ENCODE measurements around the gene KCNK4. TPM values are rescaled to one million over a fixed set of nuclear protein-coding genes. Genes with fewer than 3 reads are reported as not detected.
"Not testable (repeated sequence)": the region's sequence is repeated elsewhere in the genome, so short reads cannot be mapped to it uniquely, and the experiment has no call there.

The KCNK4 gene
- total and polyA plus RNA-seq, 5 donors from 2014 or later: not detected

DNA sequence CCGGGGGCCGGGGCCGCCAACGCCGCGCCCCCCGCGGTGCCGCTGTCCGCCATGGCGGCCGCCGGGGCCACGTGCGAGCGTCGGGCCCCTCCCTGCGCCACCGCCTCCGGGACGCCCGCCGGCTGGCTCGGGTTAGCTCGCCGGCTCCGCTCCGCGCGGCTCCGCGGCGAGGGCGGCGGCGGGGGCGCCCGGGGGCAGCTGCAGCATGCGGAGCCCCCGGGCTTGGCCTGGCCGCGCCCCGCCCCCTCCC is 44.6 kb upstream of the KCNK4 start:
- H3K27ac ChIP-seq (ENCODE audit: insufficient read depth, low read length, poor library complexity, severe bottlenecking); H3K36me3 ChIP-seq (ENCODE audit: control insufficient read depth, insufficient read depth, low read length); H3K9me3 ChIP-seq (ENCODE audit: control insufficient read depth in 2 of 2, low read length in 2 of 2); H3K27ac Mint-ChIP-seq; H3K27me3 Mint-ChIP-seq; H3K9me3 Mint-ChIP-seq; H3K36me3 Mint-ChIP-seq; DNase-seq; H3K4me3 ChIP-seq (ENCODE audit: low read depth, low read length); H3K27me3 ChIP-seq (ENCODE audit: control insufficient read depth, insufficient read depth, low read length): not testable (repeated sequence)
- peak; percentile 4 to 17 for ATAC-seq (ENCODE audit: low read depth in 2 of 2)
- H3K4me1 Mint-ChIP-seq: peaks cover 0 to 49% (median 21%) of the 10 kb centered on the region in 4 donors
- H3K4me1 ChIP-seq (ENCODE audit: control insufficient read depth, insufficient read depth, low read length, poor library complexity, severe bottlenecking): peaks cover 59% of the 10 kb centered on the region
- H3K4me3 Mint-ChIP-seq: peak overlapping the region; percentile 82 to 92 (median 89)

DNA sequence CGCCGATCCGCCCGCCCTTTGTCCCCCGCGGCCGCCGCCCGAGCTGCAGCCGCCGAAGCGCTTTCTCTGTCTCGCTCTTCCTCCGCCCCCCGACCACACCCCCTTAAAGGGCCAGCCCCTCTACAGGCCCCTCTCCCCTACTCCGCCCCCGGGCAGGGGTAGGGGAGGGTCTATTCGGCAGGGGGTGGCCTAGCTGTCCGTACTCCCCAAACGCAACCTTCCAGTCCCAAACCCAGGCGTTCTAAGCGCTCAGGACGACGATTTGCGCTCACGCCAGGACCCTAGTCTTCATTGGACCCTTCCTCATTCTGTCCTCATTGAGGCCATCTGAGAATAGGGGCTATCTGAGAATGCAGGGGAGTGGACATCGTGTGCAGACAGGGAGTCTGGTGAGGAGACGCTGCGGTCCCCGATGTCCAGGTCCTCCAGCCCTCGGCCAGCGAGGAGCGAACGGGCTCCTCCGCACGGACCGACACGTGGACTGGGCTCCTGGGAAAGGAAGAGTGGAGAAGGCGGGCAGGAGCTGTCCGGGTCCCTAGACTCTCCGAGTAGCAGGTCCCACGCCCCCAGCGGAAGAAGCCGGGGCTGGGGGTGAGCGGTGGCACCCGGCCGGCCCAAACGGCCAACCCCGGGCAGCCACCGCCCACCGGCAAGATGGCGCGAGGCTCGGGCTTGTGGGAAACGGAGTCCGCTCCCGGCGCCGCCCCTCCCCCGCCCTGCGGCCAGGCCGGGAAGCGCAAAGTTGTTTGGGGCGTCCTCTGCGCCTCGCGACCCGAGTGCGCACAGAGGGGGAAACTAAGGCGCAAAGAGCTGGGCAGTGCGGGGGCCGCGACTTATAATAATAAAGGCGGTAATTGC is 44.0 kb upstream of the KCNK4 start, which contains the start of gene PPP1R14B:
Gene PPP1R14B, minus strand, starts transcription at position 73 of the 858 bp plus-strand sequence. CDS start 270 bp downstream, outside the sequence.
- H3K9me3 ChIP-seq (ENCODE audit: control insufficient read depth in 2 of 2, low read length in 2 of 2): no peaks in the 10 kb centered on the region
- peak within 1 kb of the TSS; percentile 87 for H3K4me3 ChIP-seq (ENCODE audit: low read depth, low read length)
- Mint-ChIP-seq H3K27me3 (no peaks in the 10 kb centered on the region), H3K36me3 (no peaks in the 10 kb centered on the region), H3K4me1 (peaks cover 0 to 54% (median 20%) of the 10 kb centered on the region in 4 donors), H3K27ac (peak within 1 kb of the TSS; percentile 44 to 86 (median 85)), H3K9me3 (peaks cover 0 to 2% (median 0%) of the 10 kb centered on the region in 7 donors), H3K4me3 (peak within 1 kb of the TSS; percentile 83 to 92 (median 90))
- ATAC-seq (ENCODE audit: low read depth in 2 of 2): peak; percentile 62 to 65
- peaks cover 59% of the 10 kb centered on the region for H3K4me1 ChIP-seq (ENCODE audit: control insufficient read depth, insufficient read depth, low read length, poor library complexity, severe bottlenecking)
- H3K27ac ChIP-seq (ENCODE audit: insufficient read depth, low read length, poor library complexity, severe bottlenecking): peak within 1 kb of the TSS; percentile 64
- DNase-seq: peak; percentile 71 to 84 (median 78)
- H3K27me3 ChIP-seq (ENCODE audit: control insufficient read depth, insufficient read depth, low read length): no peaks in the 10 kb centered on the region
- peaks cover 4% of the 10 kb centered on the region for H3K36me3 ChIP-seq (ENCODE audit: control insufficient read depth, insufficient read depth, low read length)

DNA sequence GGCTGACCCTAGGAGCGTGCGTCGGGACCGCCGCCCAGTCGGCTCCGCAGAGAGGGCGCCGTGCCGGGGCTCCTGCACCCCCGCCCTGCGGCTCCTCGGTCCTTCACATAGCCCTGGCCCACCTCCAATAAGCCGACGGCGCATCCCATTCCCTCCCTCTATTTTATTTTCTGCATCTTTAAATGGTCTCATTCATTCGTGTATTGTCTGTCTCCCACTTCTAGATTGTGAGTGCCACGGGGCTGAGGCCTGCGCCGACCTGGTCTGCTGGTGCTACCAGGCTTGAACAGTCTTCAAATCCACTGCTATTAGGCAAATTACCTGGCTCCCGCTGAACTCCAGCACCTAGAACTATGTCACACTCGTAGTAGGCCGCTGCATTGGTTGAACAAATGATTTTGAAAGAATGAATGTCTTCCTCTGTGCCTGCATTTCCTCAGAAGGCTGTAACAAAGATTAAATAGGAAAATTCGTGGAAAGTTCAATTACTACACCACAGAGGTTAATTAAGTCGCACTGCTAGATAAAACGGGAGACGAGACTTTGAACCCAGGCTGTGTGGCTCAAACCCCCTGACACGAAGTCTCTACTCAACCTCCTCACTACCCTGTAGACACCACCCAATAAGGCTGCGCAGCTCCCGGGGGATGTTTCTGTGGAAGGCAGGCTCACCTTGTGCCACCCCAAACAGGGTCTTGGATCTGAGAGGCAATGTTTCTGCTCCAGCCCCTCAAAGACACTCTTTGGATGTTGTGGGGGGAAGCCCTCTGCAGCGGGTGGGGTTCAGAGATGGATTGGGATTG is 43.2 kb upstream of the KCNK4 start:
- H3K36me3 ChIP-seq (ENCODE audit: control insufficient read depth, insufficient read depth, low read length): peaks cover 4% of the 10 kb centered on the region
- Mint-ChIP-seq H3K27ac (peak overlapping the region in 2 of 3 donors; percentile 12 to 86), H3K36me3 (no peaks in the 10 kb centered on the region), H3K4me3 (peak overlapping the region; percentile 66 to 92 (median 84)), H3K27me3 (no peaks in the 10 kb centered on the region), H3K9me3 (peaks cover 0 to 2% (median 0%) of the 10 kb centered on the region in 7 donors), H3K4me1 (peaks cover 0 to 49% (median 18%) of the 10 kb centered on the region in 4 donors)
- H3K27me3 ChIP-seq (ENCODE audit: control insufficient read depth, insufficient read depth, low read length): no peaks in the 10 kb centered on the region
- no peak overlapping the region for H3K4me3 ChIP-seq (ENCODE audit: low read depth, low read length)
- no peak overlapping the region for H3K27ac ChIP-seq (ENCODE audit: insufficient read depth, low read length, poor library complexity, severe bottlenecking)
- ATAC-seq (ENCODE audit: low read depth in 2 of 2) (no peak), DNase-seq (no peak)
- no peaks in the 10 kb centered on the region for H3K9me3 ChIP-seq (ENCODE audit: control insufficient read depth in 2 of 2, low read length in 2 of 2)
- H3K4me1 ChIP-seq (ENCODE audit: control insufficient read depth, insufficient read depth, low read length, poor library complexity, severe bottlenecking): peaks cover 57% of the 10 kb centered on the region

DNA sequence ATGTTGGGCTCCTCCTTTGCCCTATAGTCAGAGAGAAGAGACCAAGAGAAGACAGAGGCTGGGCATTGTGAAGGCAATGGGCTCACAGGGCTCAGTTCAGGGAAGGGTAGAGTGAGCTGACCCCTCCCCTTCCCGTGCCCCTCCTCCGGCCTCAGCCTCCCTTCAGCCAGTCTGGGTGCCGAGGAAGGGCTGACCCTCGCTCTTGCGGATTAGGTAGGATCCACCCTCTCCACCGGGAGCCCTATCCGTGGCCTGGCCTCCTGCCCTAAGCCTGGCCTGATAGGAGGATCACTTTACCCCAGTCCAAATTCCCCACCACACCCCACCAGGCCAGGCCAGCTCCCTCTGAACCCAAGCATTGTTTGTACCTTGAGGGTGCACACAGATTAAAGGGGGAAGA is 42.5 kb upstream of the KCNK4 start:
- H3K27ac Mint-ChIP-seq: no peak overlapping the region
- peaks cover 0 to 45% (median 15%) of the 10 kb centered on the region in 4 donors for H3K4me1 Mint-ChIP-seq
- DNase-seq (no peak), ATAC-seq (ENCODE audit: low read depth in 2 of 2) (no peak)
- no peak overlapping the region for H3K27ac ChIP-seq (ENCODE audit: insufficient read depth, low read length, poor library complexity, severe bottlenecking)
- no peaks in the 10 kb centered on the region for H3K9me3 ChIP-seq (ENCODE audit: control insufficient read depth in 2 of 2, low read length in 2 of 2)
- H3K27me3 ChIP-seq (ENCODE audit: control insufficient read depth, insufficient read depth, low read length): no peaks in the 10 kb centered on the region
- H3K36me3 Mint-ChIP-seq: no peaks in the 10 kb centered on the region
- peak overlapping the region; percentile 3 to 92 (median 52) for H3K4me3 Mint-ChIP-seq
- no peaks in the 10 kb centered on the region for H3K27me3 Mint-ChIP-seq
- no peaks in the 10 kb centered on the region for H3K36me3 ChIP-seq (ENCODE audit: control insufficient read depth, insufficient read depth, low read length)
- peaks cover 57% of the 10 kb centered on the region for H3K4me1 ChIP-seq (ENCODE audit: control insufficient read depth, insufficient read depth, low read length, poor library complexity, severe bottlenecking)
- H3K4me3 ChIP-seq (ENCODE audit: low read depth, low read length): no peak overlapping the region
- H3K9me3 Mint-ChIP-seq: peaks cover 0 to 2% (median 0%) of the 10 kb centered on the region in 7 donors

DNA sequence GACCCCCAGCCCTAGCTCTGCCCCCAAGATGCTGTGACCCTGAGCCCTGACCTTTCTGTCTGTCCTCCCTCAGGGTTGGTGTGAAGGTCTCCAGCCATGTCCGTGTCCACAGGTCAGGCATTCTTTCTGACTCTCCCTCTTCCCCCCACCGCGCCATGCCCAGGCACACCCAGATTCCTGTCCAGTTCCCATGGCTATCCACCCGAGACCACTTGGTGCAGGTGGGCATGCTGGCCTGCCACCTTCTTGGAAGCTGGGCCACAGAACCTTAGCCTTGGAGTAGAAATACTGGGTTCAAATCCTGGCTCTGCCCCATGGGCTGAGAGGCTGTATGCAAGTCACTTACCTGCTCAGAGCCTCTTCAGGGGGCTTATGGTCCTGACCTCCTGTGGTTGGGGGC is 42.1 kb upstream of the KCNK4 start:
- Mint-ChIP-seq H3K36me3 (no peaks in the 10 kb centered on the region), H3K4me3 (peak overlapping the region; percentile 22 to 92 (median 36)), H3K9me3 (peaks cover 0 to 2% (median 0%) of the 10 kb centered on the region in 7 donors), H3K4me1 (peaks cover 0 to 45% (median 13%) of the 10 kb centered on the region in 4 donors), H3K27me3 (no peaks in the 10 kb centered on the region), H3K27ac (peak overlapping the region in 1 of 3 donors; percentile 76)
- Histone ChIP-seq H3K9me3 (ENCODE audit: control insufficient read depth in 2 of 2, low read length in 2 of 2) (no peaks in the 10 kb centered on the region), H3K27ac (ENCODE audit: insufficient read depth, low read length, poor library complexity, severe bottlenecking) (no peak overlapping the region), H3K36me3 (ENCODE audit: control insufficient read depth, insufficient read depth, low read length) (no peaks in the 10 kb centered on the region), H3K4me3 (ENCODE audit: low read depth, low read length) (no peak overlapping the region), H3K27me3 (ENCODE audit: control insufficient read depth, insufficient read depth, low read length) (no peaks in the 10 kb centered on the region), H3K4me1 (ENCODE audit: control insufficient read depth, insufficient read depth, low read length, poor library complexity, severe bottlenecking) (peaks cover 57% of the 10 kb centered on the region)
- DNase-seq: no peak
- ATAC-seq (ENCODE audit: low read depth in 2 of 2): no peak

DNA sequence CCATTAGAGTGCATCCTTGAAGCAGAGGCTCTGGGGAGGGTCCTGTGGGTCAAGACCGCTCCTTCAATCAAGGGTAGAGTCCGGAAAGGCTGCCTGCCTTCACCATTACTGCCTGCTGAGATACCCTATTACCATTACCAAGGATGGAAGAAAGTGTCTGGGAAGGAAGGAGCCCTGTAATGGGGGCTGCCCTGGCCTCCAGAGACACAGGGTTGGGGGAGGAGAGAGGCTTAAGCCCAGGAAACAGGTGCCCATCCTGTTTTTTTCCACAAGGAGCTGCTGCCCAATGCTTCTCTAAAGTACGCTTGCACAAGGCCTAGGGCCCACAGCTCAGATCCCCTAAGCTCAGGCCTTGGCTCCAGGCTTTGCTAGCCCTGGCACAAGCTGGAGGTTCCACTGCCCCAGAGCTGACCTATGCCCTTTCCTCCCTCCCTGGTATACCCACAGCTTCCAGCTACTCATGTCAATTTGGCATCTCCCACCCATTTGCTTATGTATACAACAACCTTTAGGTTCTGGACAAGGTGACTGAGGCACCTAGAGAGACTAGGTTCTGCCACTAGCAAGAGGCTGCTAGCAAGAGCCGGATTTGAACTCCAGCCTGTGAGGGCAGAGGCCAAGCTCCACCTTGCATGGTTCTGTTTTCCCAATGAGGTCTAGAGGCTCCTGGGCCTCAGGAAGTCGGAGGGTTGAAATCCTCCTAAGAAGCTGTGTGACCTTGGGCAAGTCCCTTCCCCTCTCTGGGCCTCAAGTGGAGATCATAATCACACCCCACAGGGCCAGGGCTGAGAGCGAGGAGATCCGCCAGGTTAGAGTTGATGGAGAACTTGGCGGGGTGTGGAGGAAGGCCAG is 41.3 kb upstream of the KCNK4 start:
- peaks cover 0 to 43% (median 13%) of the 10 kb centered on the region in 4 donors for H3K4me1 Mint-ChIP-seq
- H3K27ac Mint-ChIP-seq: peak overlapping the region in 2 of 3 donors; percentile 56 to 69

DNA sequence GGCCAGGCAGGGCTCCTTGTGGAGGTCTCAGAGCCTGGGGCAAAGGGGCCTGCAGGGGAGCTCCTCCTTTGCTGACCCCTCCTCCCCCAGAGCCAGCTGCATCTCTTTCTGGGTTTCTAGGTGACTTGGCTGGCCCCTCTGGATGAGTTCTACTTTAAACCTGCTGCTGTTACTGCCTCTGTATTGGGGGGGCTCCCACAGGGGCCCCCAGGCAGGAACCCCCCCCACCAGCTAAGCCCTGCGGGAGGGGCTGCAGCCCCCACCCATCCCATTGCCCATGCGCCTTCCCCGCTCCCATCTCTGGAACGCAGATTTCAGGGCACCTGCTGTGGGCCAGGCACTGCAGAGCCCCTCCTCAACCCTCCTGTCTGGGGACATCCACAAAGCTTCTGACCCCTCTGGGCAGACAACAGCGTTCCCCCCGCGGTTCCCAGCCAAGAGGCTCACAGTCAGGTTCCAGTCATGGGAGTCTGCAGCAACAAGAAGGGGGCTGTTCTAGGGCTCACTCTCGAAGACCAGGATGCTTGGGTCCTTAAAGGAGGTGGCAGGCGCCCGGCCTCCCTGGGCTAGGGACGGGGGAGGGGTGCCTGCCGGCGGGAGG is 40.6 kb upstream of the KCNK4 start:
- ATAC-seq (ENCODE audit: low read depth in 2 of 2): no peak
- peak overlapping the region in 3 of 4 donors; percentile 50 to 90 (median 86) for H3K4me3 Mint-ChIP-seq
- H3K27me3 Mint-ChIP-seq: no peaks in the 10 kb centered on the region
- peaks cover 0 to 2% (median 0%) of the 10 kb centered on the region in 7 donors for H3K9me3 Mint-ChIP-seq
- H3K4me3 ChIP-seq (ENCODE audit: low read depth, low read length): no peak overlapping the region
- H3K36me3 ChIP-seq (ENCODE audit: control insufficient read depth, insufficient read depth, low read length): no peaks in the 10 kb centered on the region
- no peak overlapping the region for H3K27ac ChIP-seq (ENCODE audit: insufficient read depth, low read length, poor library complexity, severe bottlenecking)
- H3K27me3 ChIP-seq (ENCODE audit: control insufficient read depth, insufficient read depth, low read length): no peaks in the 10 kb centered on the region
- no peak overlapping the region for H3K27ac Mint-ChIP-seq
- H3K9me3 ChIP-seq (ENCODE audit: control insufficient read depth in 2 of 2, low read length in 2 of 2): no peaks in the 10 kb centered on the region
- H3K4me1 ChIP-seq (ENCODE audit: control insufficient read depth, insufficient read depth, low read length, poor library complexity, severe bottlenecking): peaks cover 43% of the 10 kb centered on the region
- DNase-seq: no peak
- H3K36me3 Mint-ChIP-seq: no peaks in the 10 kb centered on the region
- peaks cover 0 to 36% (median 13%) of the 10 kb centered on the region in 4 donors for H3K4me1 Mint-ChIP-seq

More for the DNA sequence above, 41.3 kb upstream of the KCNK4 start:
- Histone ChIP-seq H3K9me3 (ENCODE audit: control insufficient read depth in 2 of 2, low read length in 2 of 2) (no peaks in the 10 kb centered on the region), H3K27ac (ENCODE audit: insufficient read depth, low read length, poor library complexity, severe bottlenecking) (no peak overlapping the region), H3K4me1 (ENCODE audit: control insufficient read depth, insufficient read depth, low read length, poor library complexity, severe bottlenecking) (peaks cover 50% of the 10 kb centered on the region), H3K36me3 (ENCODE audit: control insufficient read depth, insufficient read depth, low read length) (no peaks in the 10 kb centered on the region), H3K4me3 (ENCODE audit: low read depth, low read length) (no peak overlapping the region), H3K27me3 (ENCODE audit: control insufficient read depth, insufficient read depth, low read length) (no peaks in the 10 kb centered on the region)
- no peaks in the 10 kb centered on the region for H3K27me3 Mint-ChIP-seq
- peak overlapping the region; percentile 55 to 90 (median 68) for H3K4me3 Mint-ChIP-seq
- no peaks in the 10 kb centered on the region for H3K36me3 Mint-ChIP-seq
- DNase-seq (no peak), ATAC-seq (ENCODE audit: low read depth in 2 of 2) (no peak)
- H3K9me3 Mint-ChIP-seq: peaks cover 0 to 2% (median 0%) of the 10 kb centered on the region in 7 donors
